ENCODE measurements around the gene SLC6A9. TPM values are rescaled to one million over a fixed set of nuclear protein-coding genes. Genes with fewer than 3 reads are reported as not detected.

The SLC6A9 gene
- total RNA-seq, 1 donor from 2014 or later: 4.7 TPM

- Histone ChIP-seq H3K9me3 (no peaks in the 10 kb centered on the region), H3K4me3 (no peak overlapping the region), H3K27me3 (no peaks in the 10 kb centered on the region), H3K4me1 (peaks cover 0 to 4% of the 10 kb centered on the region in 2 donors), H3K27ac (no peak overlapping the region), H3K36me3 (no peaks in the 10 kb centered on the region)
- TF ChIP-seq, protein P1, sequence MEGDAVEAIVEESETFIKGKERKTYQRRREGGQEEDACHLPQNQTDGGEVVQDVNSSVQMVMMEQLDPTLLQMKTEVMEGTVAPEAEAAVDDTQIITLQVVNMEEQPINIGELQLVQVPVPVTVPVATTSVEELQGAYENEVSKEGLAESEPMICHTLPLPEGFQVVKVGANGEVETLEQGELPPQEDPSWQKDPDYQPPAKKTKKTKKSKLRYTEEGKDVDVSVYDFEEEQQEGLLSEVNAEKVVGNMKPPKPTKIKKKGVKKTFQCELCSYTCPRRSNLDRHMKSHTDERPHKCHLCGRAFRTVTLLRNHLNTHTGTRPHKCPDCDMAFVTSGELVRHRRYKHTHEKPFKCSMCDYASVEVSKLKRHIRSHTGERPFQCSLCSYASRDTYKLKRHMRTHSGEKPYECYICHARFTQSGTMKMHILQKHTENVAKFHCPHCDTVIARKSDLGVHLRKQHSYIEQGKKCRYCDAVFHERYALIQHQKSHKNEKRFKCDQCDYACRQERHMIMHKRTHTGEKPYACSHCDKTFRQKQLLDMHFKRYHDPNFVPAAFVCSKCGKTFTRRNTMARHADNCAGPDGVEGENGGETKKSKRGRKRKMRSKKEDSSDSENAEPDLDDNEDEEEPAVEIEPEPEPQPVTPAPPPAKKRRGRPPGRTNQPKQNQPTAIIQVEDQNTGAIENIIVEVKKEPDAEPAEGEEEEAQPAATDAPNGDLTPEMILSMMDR (IDR thresholded peaks at IDR 0.05): no peak
- DNase-seq (ENCODE audit: low spot score in 2 of 2): no peak
- intact Hi-C loops (cut with DNase I): no loop called here
These were observed 47.9 kb downstream of the SLC6A9 start for GRCh38 chr1:43983253-43983899.

DNA sequence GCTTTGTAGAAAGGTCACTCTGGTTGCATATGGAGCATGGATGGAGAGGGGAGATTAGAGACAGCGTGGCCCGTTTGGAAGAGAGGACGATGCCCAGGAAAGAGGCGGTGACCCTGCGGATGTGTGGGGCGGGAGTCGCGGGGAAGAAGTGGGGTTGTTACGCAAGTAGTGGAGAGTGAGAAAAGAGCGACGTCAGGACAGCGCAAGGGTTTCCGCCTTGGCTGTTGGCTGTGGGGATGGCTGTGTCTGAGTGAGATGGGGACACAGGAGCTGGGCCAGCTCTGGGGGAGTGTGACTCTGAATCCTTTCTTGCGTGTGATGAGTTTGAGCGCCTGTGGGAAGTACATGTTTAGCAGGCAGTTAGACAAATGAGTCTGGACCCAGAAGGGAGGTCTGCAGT lies 48.5 kb downstream of the SLC6A9 start:
- no peak for DNase-seq (ENCODE audit: low spot score in 2 of 2)
- H3K36me3 ChIP-seq: peaks cover 0 to 3% of the 10 kb centered on the region in 2 donors

DNA sequence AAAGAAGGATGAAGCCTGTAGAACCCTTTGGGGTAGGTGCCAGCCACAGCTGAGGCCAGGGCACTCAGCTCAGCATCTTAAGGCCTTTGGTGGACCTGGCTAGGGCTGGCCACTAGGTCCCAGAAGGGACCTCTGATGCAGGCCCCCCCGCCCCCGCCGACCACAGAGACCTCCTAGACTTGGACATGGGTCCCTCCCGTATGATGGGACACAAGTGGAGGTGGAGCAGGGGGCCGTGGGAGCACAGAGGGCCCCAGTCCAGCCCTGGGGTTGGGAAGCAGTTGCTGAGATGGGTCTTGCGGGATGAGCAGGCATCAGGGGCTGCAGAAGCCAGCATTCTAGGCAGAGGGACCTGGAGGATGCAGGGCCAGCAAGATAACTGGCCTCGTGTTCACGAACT lies 49.0 kb downstream of the SLC6A9 start:
- Histone ChIP-seq H3K27me3 (no peaks in the 10 kb centered on the region), H3K4me3 (no peak overlapping the region), H3K4me1 (peaks cover 0 to 8% of the 10 kb centered on the region in 2 donors), H3K27ac (no peak overlapping the region), H3K36me3 (peaks cover 2 to 7% of the 10 kb centered on the region in 2 donors), H3K9me3 (no peaks in the 10 kb centered on the region)
- intact Hi-C loops (cut with DNase I): no loop called here
- TF ChIP-seq, protein P1 (IDR thresholded peaks at IDR 0.05): no peak
- DNase-seq (ENCODE audit: low spot score in 2 of 2): no peak

More for the DNA sequence above, 48.5 kb downstream of the SLC6A9 start:
- Histone ChIP-seq H3K4me1 (peaks cover 0 to 7% of the 10 kb centered on the region in 2 donors), H3K27me3 (no peaks in the 10 kb centered on the region), H3K27ac (no peak overlapping the region), H3K9me3 (no peaks in the 10 kb centered on the region), H3K4me3 (no peak overlapping the region)
- intact Hi-C loops (cut with DNase I): no loop called here
- TF ChIP-seq, protein P1 (IDR thresholded peaks at IDR 0.05): no peak

DNA sequence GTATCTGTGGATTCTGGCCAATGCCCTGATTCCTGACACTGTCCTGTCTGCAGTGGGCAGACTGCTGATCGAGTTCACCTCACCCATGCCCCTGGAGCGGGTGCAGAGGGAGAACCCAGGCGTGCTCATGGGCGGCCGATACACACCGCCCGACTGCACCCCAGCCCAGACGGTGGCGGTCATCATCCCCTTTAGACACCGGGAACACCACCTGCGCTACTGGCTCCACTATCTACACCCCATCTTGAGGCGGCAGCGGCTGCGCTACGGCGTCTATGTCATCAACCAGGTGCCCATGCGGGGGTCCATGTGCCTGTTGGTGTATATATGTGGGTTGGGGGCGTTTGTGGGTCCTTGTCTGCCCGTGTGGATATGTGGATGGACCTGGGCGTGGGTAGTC lies 49.6 kb downstream of the SLC6A9 start:
- TF ChIP-seq, protein P1 (IDR thresholded peaks at IDR 0.05): no peak

DNA sequence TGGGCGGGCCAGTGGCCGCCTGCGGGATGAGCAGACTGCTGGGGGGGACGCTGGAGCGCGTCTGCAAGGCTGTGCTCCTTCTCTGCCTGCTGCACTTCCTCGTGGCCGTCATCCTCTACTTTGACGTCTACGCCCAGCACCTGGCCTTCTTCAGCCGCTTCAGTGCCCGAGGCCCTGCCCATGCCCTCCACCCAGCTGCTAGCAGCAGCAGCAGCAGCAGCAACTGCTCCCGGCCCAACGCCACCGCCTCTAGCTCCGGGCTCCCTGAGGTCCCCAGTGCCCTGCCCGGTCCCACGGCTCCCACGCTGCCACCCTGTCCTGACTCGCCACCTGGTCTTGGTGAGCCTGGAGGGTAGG lies 50.1 kb downstream of the SLC6A9 start:
- no peak overlapping the region for H3K4me3 ChIP-seq
- intact Hi-C loops (cut with DNase I): no loop called here
- peaks cover 6 to 19% of the 10 kb centered on the region in 2 donors for H3K4me1 ChIP-seq
- H3K27ac ChIP-seq: no peak overlapping the region
- TF ChIP-seq, protein P1 (IDR thresholded peaks at IDR 0.05): no peak
- H3K9me3 ChIP-seq: no peaks in the 10 kb centered on the region
- H3K36me3 ChIP-seq: peaks cover 9 to 14% of the 10 kb centered on the region in 2 donors
- DNase-seq (ENCODE audit: low spot score in 2 of 2): no peak
- H3K27me3 ChIP-seq: no peaks in the 10 kb centered on the region

More for the DNA sequence above, 49.6 kb downstream of the SLC6A9 start:
- Histone ChIP-seq H3K36me3 (peaks cover 6 to 13% of the 10 kb centered on the region in 2 donors), H3K9me3 (no peaks in the 10 kb centered on the region), H3K4me3 (no peak overlapping the region), H3K27ac (no peak overlapping the region), H3K4me1 (peaks cover 1 to 14% of the 10 kb centered on the region in 2 donors), H3K27me3 (no peaks in the 10 kb centered on the region)
- DNase-seq (ENCODE audit: low spot score in 2 of 2): no peak
- intact Hi-C loops (cut with DNase I): no loop called here
